Measurements from ENCODE around the gene ENOX2.
"Not testable (repeated sequence)": the region's sequence is repeated elsewhere in the genome, so short reads cannot be mapped to it uniquely, and the experiment has no call there.

Gene ENOX2, protein sequence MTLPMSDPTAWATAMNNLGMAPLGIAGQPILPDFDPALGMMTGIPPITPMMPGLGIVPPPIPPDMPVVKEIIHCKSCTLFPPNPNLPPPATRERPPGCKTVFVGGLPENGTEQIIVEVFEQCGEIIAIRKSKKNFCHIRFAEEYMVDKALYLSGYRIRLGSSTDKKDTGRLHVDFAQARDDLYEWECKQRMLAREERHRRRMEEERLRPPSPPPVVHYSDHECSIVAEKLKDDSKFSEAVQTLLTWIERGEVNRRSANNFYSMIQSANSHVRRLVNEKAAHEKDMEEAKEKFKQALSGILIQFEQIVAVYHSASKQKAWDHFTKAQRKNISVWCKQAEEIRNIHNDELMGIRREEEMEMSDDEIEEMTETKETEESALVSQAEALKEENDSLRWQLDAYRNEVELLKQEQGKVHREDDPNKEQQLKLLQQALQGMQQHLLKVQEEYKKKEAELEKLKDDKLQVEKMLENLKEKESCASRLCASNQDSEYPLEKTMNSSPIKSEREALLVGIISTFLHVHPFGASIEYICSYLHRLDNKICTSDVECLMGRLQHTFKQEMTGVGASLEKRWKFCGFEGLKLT

DNA sequence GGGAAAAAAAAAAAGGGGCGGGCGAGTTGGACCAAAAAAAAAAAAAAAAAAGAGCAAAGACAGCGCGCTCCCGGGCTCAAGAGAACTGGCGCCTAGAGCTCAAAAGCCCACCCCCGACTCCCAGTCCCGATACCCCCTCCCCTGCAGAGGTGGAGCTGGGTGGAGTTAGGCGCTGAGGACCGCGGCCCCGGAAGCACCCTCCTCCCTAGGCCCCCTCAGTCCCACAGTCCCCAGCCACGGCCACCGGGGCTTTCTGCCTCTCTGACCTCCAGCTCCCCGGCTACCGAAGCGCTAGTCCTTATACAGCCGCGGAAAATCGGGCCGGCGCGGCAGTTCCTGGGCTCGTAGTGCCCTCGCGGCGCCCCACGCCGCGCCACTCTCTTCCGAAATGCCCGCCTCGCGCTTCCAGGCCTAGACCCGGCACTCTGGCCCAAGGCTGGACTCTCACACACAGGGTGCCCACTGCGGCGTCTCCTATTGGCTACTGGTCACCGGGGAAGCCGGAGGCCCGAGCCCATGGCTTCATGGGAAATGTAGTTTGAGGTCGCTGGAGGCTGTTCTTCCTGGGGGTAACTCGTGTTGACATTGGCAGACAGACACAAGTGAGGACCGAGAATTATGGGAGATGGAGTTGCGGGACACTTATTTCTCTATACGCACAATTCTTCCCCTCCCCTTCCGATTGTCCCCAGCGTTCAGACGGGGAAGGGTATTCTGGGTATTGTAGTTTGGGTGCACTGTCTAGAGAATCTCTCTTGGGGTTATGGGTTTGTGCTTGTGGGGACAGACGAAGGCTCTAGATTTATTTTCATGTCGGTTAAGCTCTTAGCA, at the start of gene ENOX2:
Gene ENOX2, minus strand, starts transcription at position 427 of the 831 bp plus-strand sequence. CDS start 199,993 bp downstream, outside the sequence.
- Mint-ChIP-seq H3K4me3 (no peak within 1 kb of the TSS), H3K27ac (peak within 1 kb of the TSS; percentile 79), H3K27me3 (ENCODE audit: low read depth) (no peaks in the 10 kb centered on the region), H3K36me3 (ENCODE audit: low read depth) (no peaks in the 10 kb centered on the region), H3K4me1 (ENCODE audit: low read depth) (peaks cover 7% of the 10 kb centered on the region), H3K9me3 (no peaks in the 10 kb centered on the region)

DNA sequence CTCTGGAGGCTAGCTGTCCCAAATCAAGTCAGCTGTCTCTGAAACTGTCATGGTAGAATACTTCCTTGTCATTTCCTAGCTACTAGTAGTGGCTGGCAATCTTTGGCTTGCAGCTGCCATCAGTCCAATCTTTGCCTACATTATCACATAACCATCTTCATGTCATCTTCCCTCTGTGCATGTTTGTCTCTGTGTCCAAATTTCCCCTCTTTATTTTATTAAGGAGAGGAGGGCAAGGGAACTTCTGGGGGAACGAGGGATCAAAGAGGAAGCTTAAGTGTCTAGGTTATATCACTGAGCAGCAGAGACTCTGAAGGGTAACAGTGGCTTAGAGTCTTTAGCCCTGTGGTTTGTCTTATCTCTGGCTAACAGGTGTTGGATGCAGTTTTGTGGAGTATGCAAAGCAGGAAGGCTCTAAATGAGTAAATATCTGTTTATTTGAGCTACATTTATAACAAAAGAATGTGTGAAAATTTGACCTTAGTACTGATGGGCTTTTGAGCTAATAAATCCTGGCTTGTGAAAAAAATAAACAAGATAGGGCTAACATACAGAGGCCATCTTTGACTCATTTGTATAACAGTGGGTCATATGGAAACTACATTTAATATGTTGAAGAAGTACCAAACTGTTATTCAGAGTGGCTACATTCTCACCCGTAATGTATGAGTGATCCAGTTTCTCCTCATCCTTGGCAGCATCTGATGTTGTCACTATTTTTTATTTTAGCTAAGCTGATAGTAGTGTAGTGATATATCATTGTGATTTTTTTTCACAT, 49.4 kb upstream of the ENOX2 start:
- Mint-ChIP-seq H3K27me3 (ENCODE audit: low read depth) (no peaks in the 10 kb centered on the region), H3K36me3 (ENCODE audit: low read depth) (no peaks in the 10 kb centered on the region), H3K9me3 (no peaks in the 10 kb centered on the region), H3K4me3 (no peak overlapping the region), H3K27ac (no peak overlapping the region), H3K4me1 (ENCODE audit: low read depth) (no peaks in the 10 kb centered on the region)

DNA sequence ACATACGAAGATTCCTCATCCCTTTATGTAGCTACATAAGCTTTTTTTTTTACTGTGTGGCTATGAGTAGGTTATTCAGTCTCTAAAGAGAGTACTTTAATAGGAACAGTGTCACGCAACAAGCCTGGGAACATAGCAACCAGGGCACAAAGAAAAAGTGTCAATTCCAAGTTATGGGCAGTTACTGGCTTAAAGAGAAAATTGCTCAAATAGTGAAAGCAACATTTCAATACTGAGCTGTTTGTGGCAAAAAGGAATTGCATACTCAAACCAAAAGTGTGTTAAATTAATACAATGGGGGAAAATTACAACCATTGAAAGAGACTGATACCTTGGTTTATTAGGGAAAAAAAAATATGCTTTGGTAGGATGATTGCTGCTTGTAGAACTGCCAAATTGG, 41.2 kb upstream of the ENOX2 start:
- Mint-ChIP-seq H3K36me3 (ENCODE audit: low read depth) (no peaks in the 10 kb centered on the region), H3K4me1 (ENCODE audit: low read depth) (no peaks in the 10 kb centered on the region), H3K27ac (no peak overlapping the region), H3K9me3 (no peaks in the 10 kb centered on the region), H3K4me3 (no peak overlapping the region), H3K27me3 (ENCODE audit: low read depth) (peaks cover 14% of the 10 kb centered on the region)

DNA sequence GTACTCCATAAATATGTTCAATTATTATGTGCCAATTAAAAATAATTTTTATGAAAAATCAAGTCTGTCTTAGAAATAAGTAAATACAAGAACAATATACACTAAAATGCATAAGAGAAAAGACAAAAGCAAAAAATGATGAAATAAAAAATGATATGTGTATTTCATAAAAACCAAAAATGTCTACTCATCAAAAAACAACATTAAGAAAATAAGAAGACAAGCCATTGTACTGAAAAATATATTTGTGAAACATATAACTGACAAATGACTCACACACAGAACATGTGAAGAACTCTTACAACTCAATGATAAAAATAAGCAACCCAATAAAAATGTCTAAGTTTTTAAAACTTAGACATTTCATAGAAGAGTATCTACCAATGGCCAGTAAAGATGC, 34.1 kb upstream of the ENOX2 start:
- H3K27me3 Mint-ChIP-seq (ENCODE audit: low read depth), result peaks cover 23% of the 10 kb centered on the region
- H3K4me3 Mint-ChIP-seq, result no peak overlapping the region
- no peaks in the 10 kb centered on the region for H3K9me3 Mint-ChIP-seq
- no peaks in the 10 kb centered on the region for H3K36me3 Mint-ChIP-seq (ENCODE audit: low read depth)
- no peak overlapping the region for H3K27ac Mint-ChIP-seq
- no peaks in the 10 kb centered on the region for H3K4me1 Mint-ChIP-seq (ENCODE audit: low read depth)

DNA sequence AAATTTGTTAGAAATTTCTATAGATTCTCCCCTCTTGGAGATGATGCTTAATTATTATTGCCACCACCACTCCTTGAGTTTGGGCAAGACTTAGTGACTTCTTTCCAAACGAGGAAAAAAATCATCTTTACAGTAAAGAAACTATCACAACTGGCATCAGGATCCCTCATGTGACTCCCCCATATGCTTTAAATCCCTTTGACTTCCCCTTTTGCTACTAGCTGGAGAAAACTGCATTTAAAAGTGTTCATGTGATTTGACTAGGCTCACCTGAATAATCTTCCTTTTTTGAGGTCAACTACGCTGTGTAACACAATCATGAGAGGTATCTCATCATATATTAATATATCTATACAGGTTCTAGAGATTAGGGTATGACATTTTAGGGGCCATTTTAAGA, 30.3 kb upstream of the ENOX2 start:
- H3K27ac Mint-ChIP-seq, result no peak overlapping the region
- H3K9me3 Mint-ChIP-seq, result no peaks in the 10 kb centered on the region
- no peaks in the 10 kb centered on the region for H3K36me3 Mint-ChIP-seq (ENCODE audit: low read depth)
- H3K4me3 Mint-ChIP-seq, result no peak overlapping the region
- peaks cover 8% of the 10 kb centered on the region for H3K27me3 Mint-ChIP-seq (ENCODE audit: low read depth)
- H3K4me1 Mint-ChIP-seq (ENCODE audit: low read depth), result no peaks in the 10 kb centered on the region

DNA sequence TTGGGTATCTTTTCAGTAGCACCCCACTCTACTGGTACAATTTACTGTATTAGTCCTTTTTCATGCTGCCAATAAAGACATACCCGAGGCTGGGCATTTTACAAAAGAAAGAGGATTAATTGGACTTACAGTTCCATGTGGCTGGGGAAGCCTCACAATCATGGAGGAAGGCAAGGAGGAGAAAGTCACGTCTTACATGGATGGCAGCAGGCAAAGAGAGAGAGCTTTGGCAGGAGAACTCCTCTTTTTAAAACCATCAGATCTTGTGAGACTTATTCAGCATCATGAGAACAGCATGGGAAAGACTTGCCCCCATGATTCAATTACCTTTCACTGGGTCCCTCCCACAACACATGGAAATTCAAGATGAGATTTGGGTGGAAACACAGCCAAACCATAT, 17.4 kb upstream of the ENOX2 start:
- not testable (repeated sequence) for H3K27me3 Mint-ChIP-seq (ENCODE audit: low read depth)

DNA sequence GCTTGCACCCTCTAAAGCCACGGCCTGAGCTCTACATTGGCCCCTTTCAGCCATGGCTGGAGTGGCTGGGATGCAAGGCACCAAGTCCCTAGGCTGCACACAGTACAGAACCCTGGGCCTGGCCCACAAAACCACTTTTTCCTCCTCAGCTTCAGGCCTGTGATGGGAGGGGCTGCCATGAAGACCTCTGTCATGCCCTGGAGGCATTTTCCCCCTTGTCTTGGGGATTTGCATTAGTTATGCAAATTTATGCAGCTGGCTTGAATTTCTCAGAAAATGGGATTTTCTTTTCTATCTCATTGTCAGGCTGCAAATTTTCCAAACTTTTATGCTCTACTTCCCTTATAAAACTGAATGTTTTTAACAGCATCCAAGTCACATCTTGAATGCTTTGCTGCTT, 16.7 kb upstream of the ENOX2 start:
- H3K4me3 Mint-ChIP-seq; H3K27me3 Mint-ChIP-seq (ENCODE audit: low read depth); H3K36me3 Mint-ChIP-seq (ENCODE audit: low read depth); H3K27ac Mint-ChIP-seq; H3K4me1 Mint-ChIP-seq (ENCODE audit: low read depth): not testable (repeated sequence)
- H3K9me3 Mint-ChIP-seq, result peaks cover 10% of the 10 kb centered on the region

More for the DNA sequence above, 17.4 kb upstream of the ENOX2 start:
- not testable (repeated sequence) for H3K27ac Mint-ChIP-seq; H3K4me1 Mint-ChIP-seq (ENCODE audit: low read depth); H3K4me3 Mint-ChIP-seq; H3K36me3 Mint-ChIP-seq (ENCODE audit: low read depth)
- H3K9me3 Mint-ChIP-seq, result peaks cover 10% of the 10 kb centered on the region

DNA sequence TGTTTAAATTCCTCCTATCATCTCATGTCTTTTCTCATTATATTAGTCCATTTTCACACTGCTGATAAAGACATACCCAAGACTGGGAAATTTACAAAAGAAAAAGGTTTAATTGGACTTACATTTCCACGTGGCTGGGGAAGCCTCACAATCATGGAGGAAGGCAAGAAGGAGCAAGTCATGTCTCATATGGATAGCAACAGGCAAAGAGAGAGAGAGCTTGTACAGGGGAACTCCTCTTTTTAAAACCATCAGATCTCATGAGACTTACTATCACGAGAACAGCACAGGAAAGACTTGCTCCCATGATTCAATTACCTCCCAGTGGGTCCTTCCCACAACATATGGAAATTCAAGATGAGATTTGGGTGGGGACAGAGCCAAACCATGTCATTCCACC, 15.5 kb upstream of the ENOX2 start:
- H3K9me3 Mint-ChIP-seq, result peaks cover 10% of the 10 kb centered on the region
- H3K27ac Mint-ChIP-seq; H3K4me1 Mint-ChIP-seq (ENCODE audit: low read depth); H3K4me3 Mint-ChIP-seq; H3K27me3 Mint-ChIP-seq (ENCODE audit: low read depth); H3K36me3 Mint-ChIP-seq (ENCODE audit: low read depth): not testable (repeated sequence)

DNA sequence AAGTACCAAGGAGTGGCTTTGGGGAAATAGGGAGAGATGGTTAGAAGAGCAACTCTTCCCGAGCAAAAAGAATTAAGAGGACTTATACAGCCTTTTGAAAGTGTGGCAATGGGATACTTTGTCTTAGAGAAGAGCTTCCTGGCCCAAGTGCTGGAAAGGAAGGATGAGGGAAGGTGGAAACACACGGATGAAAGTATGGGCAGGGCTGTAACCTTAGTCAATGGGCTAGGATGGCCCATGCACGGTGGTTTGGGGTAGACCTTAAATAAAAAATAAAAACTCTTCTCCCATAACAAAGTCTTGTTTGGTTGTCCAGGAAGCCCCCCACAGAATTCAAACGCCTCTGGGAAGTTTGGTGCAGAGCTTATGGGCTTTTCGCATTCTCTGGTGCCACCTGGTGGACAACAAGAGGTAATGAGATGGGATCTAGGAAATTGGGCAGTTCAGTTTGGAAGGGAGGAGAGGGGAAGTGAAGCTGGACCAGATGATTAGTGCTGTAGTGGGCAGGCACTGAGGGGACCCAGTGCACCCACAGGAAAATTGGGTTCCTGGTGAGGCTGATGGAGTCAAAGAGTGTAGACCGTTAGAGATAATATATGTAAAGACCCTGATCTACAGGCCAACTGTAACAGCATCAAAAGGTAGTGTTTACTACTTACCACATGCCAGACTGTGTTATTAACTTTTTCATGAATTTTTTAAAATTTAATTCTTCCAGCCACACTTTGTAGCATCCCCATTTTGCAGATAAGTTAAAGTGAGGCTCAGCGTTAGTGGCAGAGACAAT, 13.8 kb upstream of the ENOX2 start:
- Mint-ChIP-seq H3K27me3 (ENCODE audit: low read depth) (peaks cover 4% of the 10 kb centered on the region), H3K4me3 (no peak overlapping the region), H3K9me3 (no peaks in the 10 kb centered on the region), H3K36me3 (ENCODE audit: low read depth) (no peaks in the 10 kb centered on the region), H3K4me1 (ENCODE audit: low read depth) (peaks cover 2% of the 10 kb centered on the region), H3K27ac (no peak overlapping the region)

DNA sequence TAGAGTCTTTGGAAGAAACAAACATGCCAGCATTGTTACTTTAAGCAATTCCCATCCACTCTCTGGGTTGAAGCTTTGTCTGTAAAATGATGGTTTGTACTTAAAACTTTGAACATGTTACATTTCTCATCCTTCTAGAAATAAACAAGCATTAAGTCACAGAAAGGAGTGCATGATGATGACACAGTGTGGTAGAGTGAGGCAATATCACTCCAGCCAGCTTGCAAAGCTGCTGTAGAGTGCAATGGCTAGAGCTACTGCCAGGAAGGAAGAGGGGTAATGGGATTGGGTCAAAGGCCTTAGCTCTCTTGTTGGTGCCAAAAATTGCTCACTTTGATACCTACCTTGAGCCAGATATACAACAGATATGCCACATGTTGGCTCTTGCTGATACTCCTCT, 12.3 kb upstream of the ENOX2 start:
- H3K27ac Mint-ChIP-seq, result no peak overlapping the region
- H3K9me3 Mint-ChIP-seq, result no peaks in the 10 kb centered on the region

DNA sequence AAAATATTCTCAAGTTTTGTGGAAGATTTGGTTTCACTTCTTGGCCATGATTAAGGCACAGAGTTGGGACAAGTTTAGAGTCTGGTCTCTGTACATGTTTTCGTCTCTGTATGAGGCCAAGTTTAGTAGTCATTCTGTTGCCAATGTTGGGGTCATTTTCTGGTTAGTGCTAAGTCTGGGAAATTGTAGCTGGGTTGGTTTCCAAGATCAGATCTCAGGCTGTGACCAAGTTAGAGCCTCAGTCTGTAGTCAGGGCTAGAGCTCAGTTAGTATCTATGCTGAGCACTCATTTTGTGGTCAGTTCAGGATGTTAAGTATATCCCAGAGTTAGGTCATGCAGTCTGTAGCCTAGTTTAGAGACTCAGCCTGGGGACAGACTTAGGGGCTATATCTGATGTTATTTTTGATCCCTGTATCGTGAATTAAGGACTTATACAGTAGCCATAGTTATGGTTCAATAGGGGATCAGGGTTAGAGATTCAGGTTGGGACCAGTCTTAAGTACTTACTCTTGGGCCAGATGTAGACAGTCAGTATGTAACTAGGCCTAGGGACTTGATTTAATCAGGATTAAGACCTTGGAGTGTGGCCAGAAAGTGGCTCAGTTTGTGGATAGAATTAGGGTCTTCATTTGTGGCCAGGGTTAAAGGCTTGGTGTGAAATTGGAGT, 6.6 kb upstream of the ENOX2 start:
- Mint-ChIP-seq H3K36me3 (ENCODE audit: low read depth) (no peaks in the 10 kb centered on the region), H3K4me3 (no peak overlapping the region), H3K4me1 (ENCODE audit: low read depth) (no peaks in the 10 kb centered on the region), H3K27me3 (ENCODE audit: low read depth) (no peaks in the 10 kb centered on the region), H3K9me3 (no peaks in the 10 kb centered on the region), H3K27ac (no peak overlapping the region)

More for the DNA sequence above, 12.3 kb upstream of the ENOX2 start:
- peaks cover 4% of the 10 kb centered on the region for H3K27me3 Mint-ChIP-seq (ENCODE audit: low read depth)
- H3K4me3 Mint-ChIP-seq, result no peak overlapping the region
- no peaks in the 10 kb centered on the region for H3K36me3 Mint-ChIP-seq (ENCODE audit: low read depth)
- peaks cover 2% of the 10 kb centered on the region for H3K4me1 Mint-ChIP-seq (ENCODE audit: low read depth)

DNA sequence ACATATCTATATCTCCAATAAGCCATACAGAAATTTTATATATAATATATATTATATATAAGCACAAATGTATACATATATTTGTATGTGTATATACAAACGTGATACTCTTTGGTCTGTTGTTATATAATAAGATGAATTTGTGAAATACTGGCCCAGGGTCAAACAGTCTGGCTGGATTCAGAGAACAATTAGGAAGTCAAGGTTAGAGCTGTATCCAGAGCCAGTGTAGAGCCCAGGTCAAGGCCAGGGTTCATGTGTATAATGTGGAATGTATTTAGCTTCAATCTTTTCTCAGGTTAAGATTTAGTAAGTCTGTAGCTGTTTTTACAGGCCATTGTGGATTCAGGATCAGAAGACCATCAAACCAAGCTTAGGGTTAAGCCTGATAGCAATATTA, 3.8 kb upstream of the ENOX2 start:
- H3K9me3 Mint-ChIP-seq, result no peaks in the 10 kb centered on the region
- no peaks in the 10 kb centered on the region for H3K27me3 Mint-ChIP-seq (ENCODE audit: low read depth)
- no peaks in the 10 kb centered on the region for H3K36me3 Mint-ChIP-seq (ENCODE audit: low read depth)
- no peak overlapping the region for H3K27ac Mint-ChIP-seq
- peaks cover 5% of the 10 kb centered on the region for H3K4me1 Mint-ChIP-seq (ENCODE audit: low read depth)
- H3K4me3 Mint-ChIP-seq, result no peak overlapping the region

DNA sequence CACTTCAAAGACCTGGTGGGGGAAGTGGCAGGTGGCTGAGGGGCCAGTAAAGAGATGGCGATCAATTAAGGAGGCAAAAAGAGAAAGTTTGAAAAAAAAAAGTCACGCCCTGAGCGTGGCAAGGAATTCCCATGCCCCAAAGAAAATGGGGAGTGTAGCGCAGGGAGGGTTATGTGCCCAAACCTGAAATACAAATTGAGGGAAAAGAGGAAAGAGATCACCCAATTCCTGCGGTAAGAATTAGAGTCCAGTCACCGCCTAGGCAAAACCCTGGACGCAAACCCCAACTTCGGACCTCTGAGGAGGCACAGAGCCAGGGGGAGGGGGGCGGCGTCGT, 595 bp downstream of the ENOX2 start:
- H3K27ac Mint-ChIP-seq, result peak overlapping the region; percentile 79
- H3K36me3 Mint-ChIP-seq (ENCODE audit: low read depth), result no peaks in the 10 kb centered on the region
- H3K9me3 Mint-ChIP-seq, result no peaks in the 10 kb centered on the region
- no peak overlapping the region for H3K4me3 Mint-ChIP-seq
- no peaks in the 10 kb centered on the region for H3K27me3 Mint-ChIP-seq (ENCODE audit: low read depth)
- H3K4me1 Mint-ChIP-seq (ENCODE audit: low read depth), result peaks cover 7% of the 10 kb centered on the region

All from T-helper 1 cell treated with Interleukin-12 subunit alpha and Interleukin-12 subunit beta and Interleukin-4 antibody, amounts not matched to agents 30 μg/mL and 1 μg/mL, for 36 hours (primary cell).